GM13977 (cell line): Measurements from ENCODE around the gene TRNT1.

Experiments used
- DNase-seq: peaks from one replicate; pipeline ENCODE4 v3.0.0; 2012; ENCODE audit warnings: low spot score
- in situ Hi-C: fragments of 300-500 bp; cut with MboI; formaldehyde crosslinking; loops from one replicate; pipeline ENCODE4 v1.12.0; 2022; ENCODE audit warnings: low sequenced_read_pairs, low pct_unique_long_range_greater_than_20kb, mixed read lengths, inconsistent platforms; ENCODE audit not compliant: unreplicated experiment
- TF ChIP-seq, protein P1 (sequence below): IDR thresholded peaks from 2 replicates; pipeline ENCODE4 v1.5.1; 2012; ENCODE audit warnings: mild to moderate bottlenecking, control low read depth; ENCODE audit not compliant: insufficient read depth; ENCODE audit errors: extremely low read depth, missing control alignments

Gene TRNT1

DNA sequence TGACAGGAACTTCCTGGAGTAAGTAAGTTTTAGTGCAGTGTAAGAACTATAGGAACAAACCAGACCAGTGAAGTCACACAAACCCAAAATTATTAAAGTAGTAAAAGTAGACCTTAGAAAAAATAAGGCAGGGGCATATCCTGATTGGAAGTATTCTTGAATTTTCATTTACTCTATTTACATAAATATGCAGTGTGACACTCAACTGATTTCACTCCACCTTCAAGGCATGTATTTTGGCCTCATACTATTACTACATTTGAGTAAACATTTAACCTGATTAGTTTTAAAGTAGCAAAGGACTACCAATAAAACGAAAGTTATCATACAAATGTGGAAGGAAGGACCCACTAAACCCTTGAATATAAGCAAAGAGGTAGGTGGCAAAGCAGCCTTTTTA is 22.8 kb downstream of the TRNT1 start:
- TF ChIP-seq, protein P1, sequence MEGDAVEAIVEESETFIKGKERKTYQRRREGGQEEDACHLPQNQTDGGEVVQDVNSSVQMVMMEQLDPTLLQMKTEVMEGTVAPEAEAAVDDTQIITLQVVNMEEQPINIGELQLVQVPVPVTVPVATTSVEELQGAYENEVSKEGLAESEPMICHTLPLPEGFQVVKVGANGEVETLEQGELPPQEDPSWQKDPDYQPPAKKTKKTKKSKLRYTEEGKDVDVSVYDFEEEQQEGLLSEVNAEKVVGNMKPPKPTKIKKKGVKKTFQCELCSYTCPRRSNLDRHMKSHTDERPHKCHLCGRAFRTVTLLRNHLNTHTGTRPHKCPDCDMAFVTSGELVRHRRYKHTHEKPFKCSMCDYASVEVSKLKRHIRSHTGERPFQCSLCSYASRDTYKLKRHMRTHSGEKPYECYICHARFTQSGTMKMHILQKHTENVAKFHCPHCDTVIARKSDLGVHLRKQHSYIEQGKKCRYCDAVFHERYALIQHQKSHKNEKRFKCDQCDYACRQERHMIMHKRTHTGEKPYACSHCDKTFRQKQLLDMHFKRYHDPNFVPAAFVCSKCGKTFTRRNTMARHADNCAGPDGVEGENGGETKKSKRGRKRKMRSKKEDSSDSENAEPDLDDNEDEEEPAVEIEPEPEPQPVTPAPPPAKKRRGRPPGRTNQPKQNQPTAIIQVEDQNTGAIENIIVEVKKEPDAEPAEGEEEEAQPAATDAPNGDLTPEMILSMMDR: no peak
- DNase-seq: no peak
- in situ Hi-C loops: no loop called here

DNA sequence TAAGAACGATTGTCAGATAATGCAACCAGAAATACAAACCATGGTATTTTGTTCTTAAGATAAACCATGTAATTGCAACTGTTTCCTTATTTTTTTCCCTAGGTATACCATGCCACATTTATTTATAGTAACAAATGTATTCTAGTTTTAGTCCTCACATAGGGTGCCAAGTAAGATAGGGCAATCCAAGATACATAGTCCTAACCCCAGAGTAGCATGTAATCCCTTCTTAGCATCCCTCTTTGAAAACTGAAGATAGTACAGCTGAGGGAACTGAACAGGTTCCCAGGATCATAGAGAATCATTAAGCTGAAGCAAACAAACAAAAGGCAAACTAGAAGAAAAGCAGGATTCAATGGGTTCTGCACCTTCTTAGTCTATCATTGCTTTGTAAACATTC is 24.8 kb downstream of the TRNT1 start:
- in situ Hi-C loops: no loop called here
- TF ChIP-seq, protein P1: no peak
- DNase-seq: no peak

DNA sequence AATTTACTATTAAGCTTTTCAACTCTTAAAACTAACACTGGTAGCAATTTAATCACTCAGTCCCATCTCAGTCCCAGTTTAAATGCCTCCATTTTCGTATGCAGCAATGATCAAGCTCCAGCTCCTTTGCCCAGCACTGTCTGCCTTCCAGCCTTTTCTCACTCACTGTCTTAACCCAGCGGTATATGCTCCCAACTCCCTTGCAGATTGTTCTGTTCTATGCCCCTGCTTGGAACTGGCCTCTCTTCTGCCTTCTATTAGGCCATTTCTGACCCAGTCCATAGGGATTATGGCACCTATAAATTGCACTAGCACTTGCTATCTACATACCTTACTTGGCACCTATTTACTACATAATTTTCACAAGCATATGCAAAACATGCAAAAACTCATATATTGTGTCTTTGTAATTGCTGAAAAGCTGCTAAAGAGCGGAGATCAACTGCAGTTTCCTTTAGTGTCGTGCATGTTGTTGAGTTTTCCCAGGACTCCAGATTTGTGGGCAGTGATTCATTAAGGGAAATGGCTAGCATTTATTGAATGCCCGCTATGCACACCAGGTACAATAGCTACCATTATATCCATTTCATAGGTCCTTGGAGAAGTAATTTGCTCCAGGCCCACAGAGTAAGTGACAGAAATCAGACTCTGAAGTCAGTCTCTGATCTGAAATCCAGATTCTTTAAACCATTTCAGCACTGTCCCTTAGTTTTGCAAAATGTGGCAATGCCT is 28.3 kb downstream of the TRNT1 start:
- DNase-seq: no peak
- in situ Hi-C loops: no loop called here
- TF ChIP-seq, protein P1: no peak

DNA sequence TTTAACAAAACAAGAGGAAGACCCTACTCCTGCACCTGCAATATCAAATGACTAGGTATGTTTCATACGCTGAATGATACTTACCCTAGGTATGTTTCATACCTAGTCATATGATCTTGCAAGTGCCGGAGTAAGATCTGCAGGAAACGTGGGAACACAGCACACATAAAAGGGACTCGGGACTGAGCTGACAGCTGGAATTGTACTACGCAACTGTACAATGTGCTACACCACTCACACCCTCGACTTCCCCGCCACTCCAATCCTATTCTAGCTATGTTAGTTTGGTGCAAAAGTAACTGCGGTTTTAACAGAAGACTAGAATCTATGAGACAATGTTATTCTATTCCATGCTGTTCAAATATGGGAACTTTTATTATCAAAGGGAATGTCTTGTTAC is 30.7 kb downstream of the TRNT1 start:
- TF ChIP-seq, protein P1: no peak
- in situ Hi-C loops: no loop called here
- no peak for DNase-seq

DNA sequence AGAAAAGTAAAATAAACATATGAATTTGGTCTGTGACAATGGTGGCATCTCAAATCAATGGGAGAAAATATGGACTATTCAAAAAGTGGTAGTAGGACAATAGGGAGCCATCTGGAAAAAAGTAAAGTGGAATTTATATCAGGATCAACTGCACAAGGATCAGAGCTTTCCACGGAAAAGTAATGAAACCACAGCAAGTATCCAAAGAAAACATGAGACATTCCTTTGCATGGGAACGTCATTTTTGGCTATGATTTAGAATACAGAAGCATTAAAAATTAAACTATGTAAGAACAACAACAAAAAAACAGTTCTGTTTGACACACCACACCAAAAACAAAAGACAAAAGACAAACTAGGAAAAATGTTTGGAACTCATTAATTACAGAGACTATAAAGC is 34.1 kb downstream of the TRNT1 start:
- TF ChIP-seq, protein P1: no peak
- DNase-seq: no peak
- in situ Hi-C loops: no loop called here

DNA sequence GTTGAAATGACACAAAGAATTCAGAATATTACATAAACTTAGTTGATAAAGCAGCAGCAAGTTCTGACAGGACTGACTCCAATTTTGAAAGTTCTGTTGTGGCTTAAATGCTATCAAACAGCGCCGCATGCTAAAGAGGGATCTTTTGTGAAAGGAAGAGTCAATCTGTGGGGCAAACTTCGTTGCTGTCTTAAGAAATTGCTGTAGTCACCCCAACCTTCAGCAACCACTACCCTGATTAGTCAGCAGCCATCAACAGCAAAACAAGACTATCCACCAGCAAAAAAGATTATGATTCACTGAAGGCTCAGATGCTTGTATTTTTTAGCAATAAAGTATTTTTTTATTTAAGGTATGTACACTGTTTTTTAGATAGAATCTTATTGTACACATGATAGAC is 38.5 kb downstream of the TRNT1 start:
- in situ Hi-C loops: no loop called here
- TF ChIP-seq, protein P1: no peak

DNA sequence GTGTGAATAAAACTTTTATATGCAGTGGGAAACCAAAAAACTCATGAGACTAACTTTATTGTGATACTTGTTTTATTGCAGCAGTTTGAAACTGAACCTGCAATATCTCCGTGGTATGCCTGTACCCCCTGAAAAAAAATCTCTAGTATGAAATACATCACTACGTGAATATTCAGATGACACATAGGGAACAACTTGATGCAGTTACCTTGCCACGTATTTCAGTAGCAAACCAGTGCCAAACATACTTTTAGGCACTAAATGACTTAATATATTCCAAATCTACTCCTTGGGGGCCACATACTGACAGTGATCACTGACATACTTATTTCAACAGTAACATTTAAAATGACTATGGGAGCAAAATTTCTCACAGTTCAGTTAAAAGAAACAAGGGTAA is 38.9 kb downstream of the TRNT1 start:
- TF ChIP-seq, protein P1: no peak
- no peak for DNase-seq
- in situ Hi-C loops: no loop called here

More for the DNA sequence above, 38.5 kb downstream of the TRNT1 start:
- no peak for DNase-seq
